ENCODE data around the gene COX4I1.

GRCh38 chr16:85842435-85842834 is 42.9 kb downstream of the COX4I1 start:
- TF ChIP-seq POLR2A (IDR thresholded peaks at IDR 0.05; ENCODE audit: low read depth, low read length) (no peak), TAF1 (IDR thresholded peaks at IDR 0.05; ENCODE audit: low read depth, low read length) (no peak), POLR2AphosphoS5 (IDR thresholded peaks at IDR 0.05; ENCODE audit: low read depth, low read length) (no peak), SPI1 (IDR thresholded peaks at IDR 0.05; ENCODE audit: low read depth, low read length) (no peak), POU2F2 (IDR thresholded peaks at IDR 0.05; ENCODE audit: low read depth, low read length) (no peak), PAX5 (IDR thresholded peaks at IDR 0.05; ENCODE audit: insufficient read depth, low read length, severe bottlenecking) (no peak)
